GM12891 (cell line): ENCODE data around the gene TLR7.

Experiments used
- PAX5 ChIP-seq: IDR thresholded peaks from 2 replicates; pipeline ENCODE4 v1.6.1; 2011; ENCODE audit warnings: low read length, moderate library complexity, mild to moderate bottlenecking; ENCODE audit not compliant: insufficient read depth, severe bottlenecking
- POLR2A ChIP-seq: IDR thresholded peaks from 2 replicates; pipeline ENCODE4 v1.6.1; 2011; ENCODE audit warnings: low read depth, low read length, control low read depth
- POLR2AphosphoS5 ChIP-seq: IDR thresholded peaks from 2 replicates; pipeline ENCODE4 v1.6.1; 2011; ENCODE audit warnings: low read depth, low read length, control low read depth
- POU2F2 ChIP-seq: IDR thresholded peaks from 2 replicates; pipeline ENCODE4 v1.6.1; 2011; ENCODE audit warnings: low read depth, mild to moderate bottlenecking, control low read depth, low read length, moderate library complexity
- SPI1 ChIP-seq: IDR thresholded peaks from 2 replicates; pipeline ENCODE4 v1.6.1; 2011; ENCODE audit warnings: low read depth, low read length, control low read depth
- TAF1 ChIP-seq: IDR thresholded peaks from 2 replicates; pipeline ENCODE4 v1.6.1; 2011; ENCODE audit warnings: low read depth, low read length, control low read depth

GRCh38 chrX:12878536-12878935 lies 11.7 kb downstream of the TLR7 start:
- TF ChIP-seq TAF1 (no peak), POLR2A (no peak), POLR2AphosphoS5 (no peak), PAX5 (no peak), SPI1 (no peak), POU2F2 (no peak)
